OCI-LY7 (cell line): ENCODE measurements around the gene CMIP. TPM values are rescaled to one million over a fixed set of nuclear protein-coding genes. Genes with fewer than 3 reads are reported as not detected.

Source experiments
- BruUV-seq: library from RNA; stranded (reverse); fragments of 400-500 nt; replicated peaks from 2 replicates; lab custom pipeline; 2021; lab: Mats Ljungman, UMichigan
- CTCF ChIA-PET: fragments of 300-600 bp; sonication (Branson Sonifier 250); formaldehyde crosslinking; loops from one replicate; lab custom pipeline; 2022; ENCODE audit warnings: antibody characterized with exemption; ENCODE audit not compliant: unreplicated experiment; lab: Charles Lee
- POLR2A ChIA-PET: fragments of 300-600 bp; sonication (Branson Sonifier 250); formaldehyde crosslinking; loops from one replicate; lab custom pipeline; 2022; ENCODE audit warnings: antibody characterized with exemption; lab: Charles Lee
- DNase-seq: peaks from one replicate; pipeline ENCODE4 v3.0.0-alpha.2; 2015; ENCODE audit warnings: low spot score
- H2AFZ ChIP-seq: fragments of 200-600 bp; sonication (generic), shearing (Covaris generic); 2 replicates; pipeline ENCODE4 v1.6.1; 2014; ENCODE audit warnings: mild to moderate bottlenecking, antibody characterized with exemption, low read length, moderate library complexity
- H3K27ac ChIP-seq: fragments of 200-600 bp; sonication (generic); 2 replicates; pipeline ENCODE4 v1.5.1; 2014; ENCODE audit warnings: mixed run types, low read depth, mild to moderate bottlenecking, moderate library complexity, low read length, inconsistent platforms; ENCODE audit not compliant: poor library complexity, severe bottlenecking
- H3K36me3 ChIP-seq: fragments of 200-600 bp; sonication (generic); 2 replicates; pipeline ENCODE4 v1.6.1; 2014; ENCODE audit warnings: mild to moderate bottlenecking, antibody characterized with exemption, low read length, moderate library complexity, mixed read lengths; ENCODE audit not compliant: insufficient read depth
- H3K4me1 ChIP-seq: fragments of 200-600 bp; sonication (generic); 2 replicates; pipeline ENCODE4 v1.5.1; 2014; ENCODE audit warnings: mild to moderate bottlenecking, low read length; ENCODE audit not compliant: insufficient read depth, poor library complexity, severe bottlenecking
- H3K4me2 ChIP-seq: fragments of 200-600 bp; sonication (generic); 2 replicates; pipeline ENCODE4 v1.6.1; 2014; ENCODE audit warnings: mild to moderate bottlenecking, low read length
- H3K4me3 ChIP-seq: fragments of 200-600 bp; sonication (generic); 2 replicates; pipeline ENCODE4 v1.5.1; 2014; ENCODE audit warnings: mild to moderate bottlenecking, low read depth, low read length; ENCODE audit not compliant: poor library complexity, severe bottlenecking
- H3K79me2 ChIP-seq: fragments of 200-600 bp; sonication (generic); 2 replicates; pipeline ENCODE4 v1.6.1; 2016; ENCODE audit warnings: low read depth, mild to moderate bottlenecking, low read length, moderate library complexity, mixed read lengths; ENCODE audit not compliant: insufficient read depth
- H3K9me2 ChIP-seq: fragments of 200-600 bp; sonication (generic); 2 replicates; pipeline ENCODE4 v1.6.1; 2016; ENCODE audit warnings: mild to moderate bottlenecking, low read length, mixed read lengths; ENCODE audit not compliant: insufficient read depth
- H3K9me3 ChIP-seq: fragments of 200-600 bp; sonication (generic); 2 replicates; pipeline ENCODE4 v1.6.1; 2014; ENCODE audit warnings: mild to moderate bottlenecking, mixed run types, low read length, mixed read lengths
- H4K20me1 ChIP-seq: fragments of 200-600 bp; sonication (generic); 2 replicates; pipeline ENCODE4 v1.6.1; 2014; ENCODE audit warnings: mild to moderate bottlenecking, antibody characterized with exemption, low read length, moderate library complexity, mixed read lengths; ENCODE audit not compliant: insufficient read depth
- CTCF ChIP-seq: fragments of 200-600 bp; sonication (generic); conservative IDR thresholded peaks from 2 replicates; pipeline ENCODE4 v1.5.1; 2014; ENCODE audit warnings: mild to moderate bottlenecking, antibody characterized with exemption, low read length, moderate library complexity, mixed read lengths
- EZH2phosphoT487 ChIP-seq: fragments of 200-600 bp; sonication (generic); IDR thresholded peaks from 2 replicates; pipeline ENCODE4 v1.6.1; 2018; ENCODE audit warnings: low read depth, borderline replicate concordance, mild to moderate bottlenecking, mixed run types, antibody characterized with exemption, low read length, moderate library complexity, mixed read lengths
- intact Hi-C: fragments of 100-400 bp; cut with micrococcal nuclease; formaldehyde crosslinking; loops from one replicate; pipeline ENCODE4 v1.10.0; 2022; ENCODE audit not compliant: unreplicated experiment
- total RNA-seq, 2 experiments: library from RNA; depleted of rRNA in 1 of 2; stranded (reverse); fragments of >200 nt in 1 of 2; shearing (Covaris generic) in 1 of 2; gene quantifications; 2 replicates each; pipeline ENCODE4 v1.2.3, GENCODE V29; 2014 to 2022

The CMIP gene
- total RNA-seq, 2 experiments from 2014 or later = 15.4 to 70.3 TPM

GRCh38 chr16:81719993-81720392 lies 275.4 kb downstream of the CMIP start:
- Histone ChIP-seq H3K4me1 (peaks cover 36% of the 10 kb centered on the region), H3K27ac (no peak overlapping the region), H3K9me2 (no peaks in the 10 kb centered on the region), H3K4me3 (no peak overlapping the region), H3K9me3 (peaks cover 10% of the 10 kb centered on the region), H2AFZ (no peak overlapping the region), H3K36me3 (no peaks in the 10 kb centered on the region), H3K4me2 (no peak overlapping the region), H3K79me2 (no peaks in the 10 kb centered on the region), H4K20me1 (no peaks in the 10 kb centered on the region)
- intact Hi-C loops = loop anchor here (5.0 kb wide), 1 partner anchor 513 kb away; no protein-coding TSS in a partner anchor
- BruUV-seq = no TSS peak
- no peak for DNase-seq
- ChIA-PET CTCF (no interaction called here), POLR2A (interaction anchor here (0.6 kb wide), 1 partner anchor 12 kb away, joined by 3 read pairs; no protein-coding TSS in a partner anchor)
- no peak for TF ChIP-seq EZH2phosphoT487
- TF ChIP-seq CTCF = no peak

- H3K9me2 ChIP-seq = no peaks in the 10 kb centered on the region
- no peaks in the 10 kb centered on the region for H4K20me1 ChIP-seq
- H2AFZ ChIP-seq = no peak overlapping the region
- H3K36me3 ChIP-seq = no peaks in the 10 kb centered on the region
- POLR2A ChIA-PET = no interaction called here
- no TSS peak for BruUV-seq
- TF ChIP-seq CTCF (0 out of 2 replicates have a peak, but pooled peaks have one; percentile 20), EZH2phosphoT487 (no peak)
- no peak overlapping the region for H3K4me3 ChIP-seq
- H3K27ac ChIP-seq = no peak overlapping the region
- H3K4me1 ChIP-seq = peaks cover 24% of the 10 kb centered on the region
- intact Hi-C loops = loop anchor here (5.0 kb wide), 1 partner anchor 514 kb away; no protein-coding TSS in a partner anchor
- no peak overlapping the region for H3K4me2 ChIP-seq
- CTCF ChIA-PET = no interaction called here
- peaks cover 10% of the 10 kb centered on the region for H3K9me3 ChIP-seq
- DNase-seq = no peak
- H3K79me2 ChIP-seq = no peaks in the 10 kb centered on the region
Observed at GRCh38 chr16:81720973-81721906, 276.6 kb downstream of the CMIP start.
